HS-27A (cell line): ENCODE data around the gene POTEM.
"Not testable (repeated sequence)": the region's sequence is repeated elsewhere in the genome, so short reads cannot be mapped to it uniquely, and the experiment has no call there.

Source experiments
- DNase-seq: peaks from one replicate; pipeline ENCODE4 v3.0.0-alpha.2; 2012; ENCODE audit warnings: low read depth, missing footprints

POTEM gene

GRCh38 chr14:18967134-18967533, at the start of gene POTEM:
Gene POTEM, plus strand, starts transcription at chr14:18967434. Its CDS starts 52 bp downstream, at chr14:18967486.
- DNase-seq: not testable (repeated sequence)

- not testable (repeated sequence) for DNase-seq
Measured at GRCh38 chr14:18918345-18918744, 48.9 kb upstream of the POTEM start.

- DNase-seq: not testable (repeated sequence)
Measured at GRCh38 chr14:18920052-18920451, 47.2 kb upstream of the POTEM start.

- not testable (repeated sequence) for DNase-seq
Measured at GRCh38 chr14:18921055-18921701, 46.1 kb upstream of the POTEM start.

- not testable (repeated sequence) for DNase-seq
Measured at GRCh38 chr14:18936848-18937247, 30.4 kb upstream of the POTEM start.

- DNase-seq: not testable (repeated sequence)
Measured at GRCh38 chr14:18938733-18939132, 28.5 kb upstream of the POTEM start.

GRCh38 chr14:18949939-18950338, 17.3 kb upstream of the POTEM start:
- DNase-seq: not testable (repeated sequence)

GRCh38 chr14:18953085-18953484, 14.1 kb upstream of the POTEM start:
- DNase-seq: not testable (repeated sequence)

- not testable (repeated sequence) for DNase-seq
Measured at GRCh38 chr14:18955816-18956215, 11.4 kb upstream of the POTEM start.

GRCh38 chr14:18961576-18961975, 5.7 kb upstream of the POTEM start:
- DNase-seq: not testable (repeated sequence)

GRCh38 chr14:18962143-18962542, 5.1 kb upstream of the POTEM start:
- DNase-seq: not testable (repeated sequence)

- not testable (repeated sequence) for DNase-seq
Measured at GRCh38 chr14:18963276-18963675, 4.0 kb upstream of the POTEM start.

- DNase-seq: not testable (repeated sequence)
Measured at GRCh38 chr14:18964878-18965277, 2.4 kb upstream of the POTEM start.

- DNase-seq: not testable (repeated sequence)
Measured at GRCh38 chr14:19002566-19002965, 35.3 kb downstream of the POTEM start.

GRCh38 chr14:19006490-19006889, 39.3 kb downstream of the POTEM start:
- not testable (repeated sequence) for DNase-seq

- not testable (repeated sequence) for DNase-seq
Measured at GRCh38 chr14:19007678-19008077, 40.4 kb downstream of the POTEM start.

- DNase-seq: not testable (repeated sequence)
Measured at GRCh38 chr14:19011029-19011428, 43.8 kb downstream of the POTEM start.

- DNase-seq: not testable (repeated sequence)
Measured at GRCh38 chr14:19011703-19012102, 44.5 kb downstream of the POTEM start.

- not testable (repeated sequence) for DNase-seq
Measured at GRCh38 chr14:19015185-19015584, 48.0 kb downstream of the POTEM start.

GRCh38 chr14:19025080-19025589, 57.9 kb downstream of the POTEM start:
- not testable (repeated sequence) for DNase-seq

- DNase-seq: not testable (repeated sequence)
Measured at GRCh38 chr14:19026649-19027351, 59.6 kb downstream of the POTEM start.

- DNase-seq: not testable (repeated sequence)
Measured at GRCh38 chr14:19027895-19028294, 60.7 kb downstream of the POTEM start.

- not testable (repeated sequence) for DNase-seq
Measured at GRCh38 chr14:19036811-19037382, 69.7 kb downstream of the POTEM start.
